Panc1 (cell line): ENCODE data around the gene DAAM2. TPM values are rescaled to one million over a fixed set of nuclear protein-coding genes. Genes with fewer than 3 reads are reported as not detected.

Experiments
- ATAC-seq: fragments of 200-7000 bp; cut with Tn5 transposase; 2 replicates; pipeline ENCODE4 v1.9.1; 2020; ENCODE audit warnings: mild to moderate bottlenecking, moderate library complexity
- BruUV-seq: library from RNA; stranded (reverse); fragments of 400-500 nt; replicated peaks from 2 replicates; lab custom pipeline; 2021; lab: Mats Ljungman, UMichigan
- CTCF ChIA-PET: fragments of 300-600 bp; sonication (Branson Sonifier 250); formaldehyde crosslinking; loops from one replicate; lab custom pipeline; 2022; ENCODE audit warnings: antibody characterized with exemption; lab: Charles Lee
- POLR2A ChIA-PET: fragments of 300-600 bp; sonication (Branson Sonifier 250); formaldehyde crosslinking; loops from one replicate; lab custom pipeline; 2022; ENCODE audit warnings: antibody characterized with exemption; lab: Charles Lee
- DNase-seq: peaks from one replicate; pipeline ENCODE4 v3.0.0-alpha.2; 2010; ENCODE audit warnings: low read depth, low spot score
- H3K27ac ChIP-seq: 2 replicates; pipeline ENCODE4 v1.5.1; 2011; ENCODE audit warnings: mild to moderate bottlenecking, low read length, inconsistent platforms
- H3K27me3 ChIP-seq: fragments of 200-500 bp; sonication (Bioruptor generic); 2 replicates; pipeline ENCODE4 v1.6.0; 2014; ENCODE audit warnings: low read length, inconsistent platforms; ENCODE audit not compliant: control insufficient read depth, insufficient read depth
- H3K36me3 ChIP-seq: fragments of 200-500 bp; sonication (Bioruptor generic); 2 replicates; pipeline ENCODE4 v1.5.1; 2014; ENCODE audit warnings: inconsistent platforms, mild to moderate bottlenecking, low read length, moderate library complexity; ENCODE audit not compliant: control insufficient read depth, insufficient read depth
- H3K4me1 ChIP-seq: 2 replicates; pipeline ENCODE4 v1.5.1; 2011; ENCODE audit warnings: inconsistent platforms, mild to moderate bottlenecking, low read length, moderate library complexity; ENCODE audit not compliant: control insufficient read depth, insufficient read depth
- H3K4me3 ChIP-seq, 2 experiments: 2 replicates each; pipeline ENCODE4 v1.5.1; 2011 to 2012; ENCODE audit warnings: low read depth in 2 of 2, low read length in 2 of 2, mild to moderate bottlenecking in 2 of 2, inconsistent platforms in 1 of 2, moderate library complexity in 1 of 2
- H3K9me3 ChIP-seq: fragments of 200-500 bp; sonication (Bioruptor generic); 2 replicates; pipeline ENCODE4 v1.5.1; 2014; ENCODE audit warnings: low read depth, mild to moderate bottlenecking, inconsistent platforms, low read length, moderate library complexity; ENCODE audit not compliant: control insufficient read depth, insufficient read depth
- CTCF ChIP-seq: fragments of 450-650 bp; IDR thresholded peaks from 2 replicates; pipeline ENCODE4 v1.5.1; 2017; ENCODE audit warnings: mild to moderate bottlenecking
- POLR2AphosphoS5 ChIP-seq: IDR thresholded peaks from 2 replicates; pipeline ENCODE4 v1.6.1; 2012; ENCODE audit warnings: mild to moderate bottlenecking, low read depth, low read length, moderate library complexity
- SIN3A ChIP-seq: IDR thresholded peaks from 2 replicates; pipeline ENCODE4 v1.6.1; 2012; ENCODE audit warnings: low read depth, mild to moderate bottlenecking, low read length, moderate library complexity, borderline replicate concordance; ENCODE audit not compliant: insufficient read depth
- TCF7L2 ChIP-seq: IDR thresholded peaks from 2 replicates; pipeline ENCODE4 v1.6.1; 2011; ENCODE audit warnings: mild to moderate bottlenecking, low read depth, low read length, inconsistent platforms
- in situ Hi-C: cut with HindIII; loops from 2 replicates; pipeline ENCODE4 v1.10.0; 2016; ENCODE audit warnings: low sequenced_read_pairs, low pct_unique_long_range_greater_than_20kb
- intact Hi-C: fragments of 100-400 bp; cut with micrococcal nuclease; formaldehyde crosslinking; loops from one replicate; pipeline ENCODE4 v1.10.0; 2022; ENCODE audit not compliant: unreplicated experiment
- total RNA-seq: library from RNA; stranded (reverse); gene quantifications from one replicate; pipeline ENCODE4 v1.2.1, GENCODE V29; 2021; ENCODE audit not compliant: unreplicated experiment
- TF ChIP-seq, protein P1 (sequence below), 2 experiments: IDR thresholded peaks; 2 replicates each; pipeline ENCODE4 v1.6.1; 2011 to 2012; ENCODE audit warnings: low read depth in 2 of 2, control low read depth in 1 of 2, low read length in 1 of 2, mild to moderate bottlenecking in 1 of 2, moderate library complexity in 1 of 2; ENCODE audit not compliant: insufficient read depth in 1 of 2

Gene DAAM2
- total RNA-seq, 1 experiment from 2014 or later, result not detected

DNA sequence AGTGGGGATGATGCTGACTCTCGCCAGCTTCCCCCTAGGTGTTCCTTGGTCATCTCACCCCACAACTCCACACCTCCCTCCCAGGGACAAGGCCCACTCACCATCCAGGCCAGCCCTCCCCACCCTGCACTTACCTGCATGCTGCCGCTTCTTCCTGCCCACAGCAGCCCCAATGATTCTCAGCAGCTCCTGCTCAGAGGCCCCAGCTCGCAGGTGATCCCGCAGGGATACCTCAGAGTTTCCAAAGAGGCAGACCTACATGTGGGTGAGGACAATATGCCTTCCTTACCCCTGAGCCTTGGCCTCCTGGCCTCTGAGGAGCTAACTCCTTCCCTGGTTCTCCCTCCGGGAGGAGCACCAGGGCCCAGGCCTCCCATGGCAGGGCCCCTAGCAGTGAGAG, 117.5 kb downstream of the DAAM2 start:
- ATAC-seq, result 0 out of 2 replicates have a peak, but pooled peaks have one; percentile 45
- Histone ChIP-seq H3K9me3 (no peaks in the 10 kb centered on the region), H3K27ac (no peak overlapping the region), H3K27me3 (no peaks in the 10 kb centered on the region), H3K36me3 (no peaks in the 10 kb centered on the region), H3K4me3 (no peak overlapping the region), H3K4me1 (no peaks in the 10 kb centered on the region)
- POLR2A ChIA-PET, result no interaction called here
- CTCF ChIA-PET, result no interaction called here
- TF ChIP-seq CTCF (no peak), TCF7L2 (no peak), SIN3A (no peak), POLR2AphosphoS5 (no peak)
- TF ChIP-seq, protein P1, sequence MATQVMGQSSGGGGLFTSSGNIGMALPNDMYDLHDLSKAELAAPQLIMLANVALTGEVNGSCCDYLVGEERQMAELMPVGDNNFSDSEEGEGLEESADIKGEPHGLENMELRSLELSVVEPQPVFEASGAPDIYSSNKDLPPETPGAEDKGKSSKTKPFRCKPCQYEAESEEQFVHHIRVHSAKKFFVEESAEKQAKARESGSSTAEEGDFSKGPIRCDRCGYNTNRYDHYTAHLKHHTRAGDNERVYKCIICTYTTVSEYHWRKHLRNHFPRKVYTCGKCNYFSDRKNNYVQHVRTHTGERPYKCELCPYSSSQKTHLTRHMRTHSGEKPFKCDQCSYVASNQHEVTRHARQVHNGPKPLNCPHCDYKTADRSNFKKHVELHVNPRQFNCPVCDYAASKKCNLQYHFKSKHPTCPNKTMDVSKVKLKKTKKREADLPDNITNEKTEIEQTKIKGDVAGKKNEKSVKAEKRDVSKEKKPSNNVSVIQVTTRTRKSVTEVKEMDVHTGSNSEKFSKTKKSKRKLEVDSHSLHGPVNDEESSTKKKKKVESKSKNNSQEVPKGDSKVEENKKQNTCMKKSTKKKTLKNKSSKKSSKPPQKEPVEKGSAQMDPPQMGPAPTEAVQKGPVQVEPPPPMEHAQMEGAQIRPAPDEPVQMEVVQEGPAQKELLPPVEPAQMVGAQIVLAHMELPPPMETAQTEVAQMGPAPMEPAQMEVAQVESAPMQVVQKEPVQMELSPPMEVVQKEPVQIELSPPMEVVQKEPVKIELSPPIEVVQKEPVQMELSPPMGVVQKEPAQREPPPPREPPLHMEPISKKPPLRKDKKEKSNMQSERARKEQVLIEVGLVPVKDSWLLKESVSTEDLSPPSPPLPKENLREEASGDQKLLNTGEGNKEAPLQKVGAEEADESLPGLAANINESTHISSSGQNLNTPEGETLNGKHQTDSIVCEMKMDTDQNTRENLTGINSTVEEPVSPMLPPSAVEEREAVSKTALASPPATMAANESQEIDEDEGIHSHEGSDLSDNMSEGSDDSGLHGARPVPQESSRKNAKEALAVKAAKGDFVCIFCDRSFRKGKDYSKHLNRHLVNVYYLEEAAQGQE (IDR thresholded peaks at IDR 0.05; ENCODE audit: insufficient read depth in 1 of 2, low read depth in 2 of 2, low read length in 1 of 2), result no peak
- no TSS peak for BruUV-seq
- in situ Hi-C loops, result no loop called here
- DNase-seq, result no peak
- intact Hi-C loops, result no loop called here

DNA sequence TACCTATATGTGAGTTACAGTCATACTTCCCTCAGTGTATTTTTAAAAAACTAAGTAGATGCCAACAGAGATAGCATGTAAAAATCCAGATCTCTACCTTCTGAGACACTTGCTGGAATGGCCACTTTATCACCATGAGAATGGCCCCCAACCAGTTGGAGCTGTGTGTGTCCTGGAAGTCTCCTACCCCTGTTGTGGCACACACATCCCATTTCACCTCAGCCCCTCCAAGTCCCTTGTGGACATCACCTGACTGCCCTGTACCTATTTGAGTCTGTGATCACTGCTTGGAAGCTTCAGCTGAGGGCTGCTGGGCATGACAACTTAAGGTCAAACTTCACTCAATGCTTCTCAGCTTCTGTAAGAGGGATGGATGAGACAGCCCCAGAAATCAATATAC, 118.0 kb downstream of the DAAM2 start:
- H3K27me3 ChIP-seq, result no peaks in the 10 kb centered on the region
- ATAC-seq (no peak), DNase-seq (no peak)
- in situ Hi-C loops, result no loop called here
- H3K9me3 ChIP-seq, result no peaks in the 10 kb centered on the region
- ChIA-PET POLR2A (no interaction called here), CTCF (no interaction called here)
- no peaks in the 10 kb centered on the region for H3K36me3 ChIP-seq
- TF ChIP-seq, protein P1 (IDR thresholded peaks at IDR 0.05; ENCODE audit: insufficient read depth in 1 of 2, low read depth in 2 of 2, low read length in 1 of 2), result no peak
- TF ChIP-seq POLR2AphosphoS5 (no peak), TCF7L2 (no peak), SIN3A (no peak), CTCF (no peak)
- intact Hi-C loops, result no loop called here
- no peak overlapping the region for H3K4me3 ChIP-seq
- no peak overlapping the region for H3K27ac ChIP-seq
- BruUV-seq, result no TSS peak
- no peaks in the 10 kb centered on the region for H3K4me1 ChIP-seq
